Activated B cell treated with CpG ODN at 0.5 μM for 24 hours (primary cell): ENCODE measurements around the gene C12orf56. TPM values are rescaled to one million over a fixed set of nuclear protein-coding genes. Genes with fewer than 3 reads are reported as not detected.
"Not testable (repeated sequence)": the region's sequence is repeated elsewhere in the genome, so short reads cannot be mapped to it uniquely, and the experiment has no call there.

ENCODE experiments used
- ATAC-seq: fragments of 200-7000 bp; cut with Tn5 transposase; one replicate; pipeline ENCODE4 v1.10.0; 2021; ENCODE audit warnings: low read depth, mild to moderate bottlenecking, moderate library complexity
- CTCF ChIA-PET: fragments of 350-600 bp; sonication (Branson Sonifier 250); formaldehyde crosslinking; loops from one replicate; lab custom pipeline; 2021; ENCODE audit warnings: antibody characterized with exemption; lab: Charles Lee
- POLR2A ChIA-PET: fragments of 350-600 bp; sonication (Branson Sonifier 250); formaldehyde crosslinking; loops from one replicate; lab custom pipeline; 2021; ENCODE audit warnings: antibody characterized with exemption; lab: Charles Lee
- DNase-seq: peaks from one replicate; pipeline ENCODE4 v3.0.0; 2022
- H3K27ac Mint-ChIP-seq: one replicate; pipeline ENCODE4 v1.8.0; 2020; ENCODE audit warnings: mixed read lengths
- H3K27me3 Mint-ChIP-seq: one replicate; pipeline ENCODE4 v1.8.0; 2021; ENCODE audit warnings: mixed read lengths
- H3K36me3 Mint-ChIP-seq: one replicate; pipeline ENCODE4 v1.8.0; 2021; ENCODE audit warnings: low read depth, mixed read lengths
- H3K4me1 Mint-ChIP-seq: one replicate; pipeline ENCODE4 v1.8.0; 2021; ENCODE audit warnings: mixed read lengths
- H3K4me3 Mint-ChIP-seq: one replicate; pipeline ENCODE4 v1.8.0; 2020; ENCODE audit warnings: mild to moderate bottlenecking, mixed read lengths
- H3K9me3 Mint-ChIP-seq: one replicate; pipeline ENCODE4 v1.8.0; 2020; ENCODE audit warnings: mixed read lengths
- intact Hi-C: fragments of 100-400 bp; cut with micrococcal nuclease; formaldehyde crosslinking; loops from one replicate; pipeline ENCODE4 v1.15.1; 2024
- total RNA-seq: library from RNA; stranded (reverse); gene quantifications from 2 replicates; pipeline ENCODE4 v1.2.3, GENCODE V29; 2022
- TF ChIP-seq, protein P1 (sequence below): fragments of 200-600 bp; IDR thresholded peaks from one replicate; pipeline ENCODE4 v1.8.0; 2022; ENCODE audit warnings: antibody characterized with exemption, mild to moderate bottlenecking

C12orf56 gene
- total RNA-seq, 1 donor from 2014 or later = not detected

DNA sequence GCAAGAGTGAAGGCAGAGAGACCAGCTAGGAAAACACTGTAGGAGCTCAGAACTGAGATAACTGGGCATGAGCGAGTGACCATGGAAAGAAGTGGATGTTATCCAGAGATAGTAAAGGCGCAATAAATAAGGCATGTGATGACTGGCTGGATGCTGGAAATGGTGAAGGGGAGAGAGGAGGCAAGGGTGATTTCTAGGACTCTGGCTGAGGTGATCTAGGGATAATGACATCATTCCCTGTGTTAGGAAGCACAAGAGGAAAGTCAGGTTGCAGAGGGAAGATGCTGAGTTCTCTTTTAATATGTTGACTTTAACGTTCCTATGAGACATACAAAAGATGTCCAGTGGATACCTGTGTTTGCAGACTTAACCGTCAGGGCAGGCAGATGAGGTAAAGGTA is 78.7 kb downstream of the C12orf56 start:
- no peak for DNase-seq
- H3K4me1 Mint-ChIP-seq = no peaks in the 10 kb centered on the region
- ChIA-PET CTCF (no interaction called here), POLR2A (no interaction called here)
- no peak for ATAC-seq
- H3K9me3 Mint-ChIP-seq = no peaks in the 10 kb centered on the region
- H3K27ac Mint-ChIP-seq = no peak overlapping the region
- H3K36me3 Mint-ChIP-seq = no peaks in the 10 kb centered on the region
- TF ChIP-seq, protein P1, sequence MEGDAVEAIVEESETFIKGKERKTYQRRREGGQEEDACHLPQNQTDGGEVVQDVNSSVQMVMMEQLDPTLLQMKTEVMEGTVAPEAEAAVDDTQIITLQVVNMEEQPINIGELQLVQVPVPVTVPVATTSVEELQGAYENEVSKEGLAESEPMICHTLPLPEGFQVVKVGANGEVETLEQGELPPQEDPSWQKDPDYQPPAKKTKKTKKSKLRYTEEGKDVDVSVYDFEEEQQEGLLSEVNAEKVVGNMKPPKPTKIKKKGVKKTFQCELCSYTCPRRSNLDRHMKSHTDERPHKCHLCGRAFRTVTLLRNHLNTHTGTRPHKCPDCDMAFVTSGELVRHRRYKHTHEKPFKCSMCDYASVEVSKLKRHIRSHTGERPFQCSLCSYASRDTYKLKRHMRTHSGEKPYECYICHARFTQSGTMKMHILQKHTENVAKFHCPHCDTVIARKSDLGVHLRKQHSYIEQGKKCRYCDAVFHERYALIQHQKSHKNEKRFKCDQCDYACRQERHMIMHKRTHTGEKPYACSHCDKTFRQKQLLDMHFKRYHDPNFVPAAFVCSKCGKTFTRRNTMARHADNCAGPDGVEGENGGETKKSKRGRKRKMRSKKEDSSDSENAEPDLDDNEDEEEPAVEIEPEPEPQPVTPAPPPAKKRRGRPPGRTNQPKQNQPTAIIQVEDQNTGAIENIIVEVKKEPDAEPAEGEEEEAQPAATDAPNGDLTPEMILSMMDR = no peak
- no peak overlapping the region for H3K4me3 Mint-ChIP-seq
- intact Hi-C loops = no loop called here
- no peaks in the 10 kb centered on the region for H3K27me3 Mint-ChIP-seq

DNA sequence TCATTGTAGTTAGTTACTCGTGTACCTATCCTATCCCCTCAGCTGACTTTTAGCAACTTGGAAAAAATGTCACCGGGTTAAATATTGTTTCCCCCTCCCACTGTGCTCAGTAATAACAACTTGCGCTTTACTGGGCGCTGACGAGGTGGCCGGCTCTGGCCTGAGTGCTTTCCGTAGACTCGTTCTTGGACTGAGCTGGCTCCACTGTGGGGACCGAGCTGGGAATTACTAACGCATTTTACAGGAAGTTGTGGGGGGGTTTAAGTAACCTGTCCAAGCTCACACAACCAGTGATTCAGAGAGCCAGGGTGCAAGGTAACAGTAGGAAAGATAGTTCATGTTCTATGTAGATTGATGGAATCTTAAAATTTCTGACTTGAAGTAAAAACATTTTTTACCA is 86.0 kb downstream of the C12orf56 start:
- TF ChIP-seq, protein P1 = no peak
- DNase-seq = no peak
- Mint-ChIP-seq H3K4me3 (no peak overlapping the region), H3K27ac (no peak overlapping the region), H3K27me3 (no peaks in the 10 kb centered on the region), H3K36me3 (no peaks in the 10 kb centered on the region), H3K4me1 (no peaks in the 10 kb centered on the region), H3K9me3 (no peaks in the 10 kb centered on the region)
- intact Hi-C loops = no loop called here
- CTCF ChIA-PET = no interaction called here
- POLR2A ChIA-PET = no interaction called here
- ATAC-seq = no peak

DNA sequence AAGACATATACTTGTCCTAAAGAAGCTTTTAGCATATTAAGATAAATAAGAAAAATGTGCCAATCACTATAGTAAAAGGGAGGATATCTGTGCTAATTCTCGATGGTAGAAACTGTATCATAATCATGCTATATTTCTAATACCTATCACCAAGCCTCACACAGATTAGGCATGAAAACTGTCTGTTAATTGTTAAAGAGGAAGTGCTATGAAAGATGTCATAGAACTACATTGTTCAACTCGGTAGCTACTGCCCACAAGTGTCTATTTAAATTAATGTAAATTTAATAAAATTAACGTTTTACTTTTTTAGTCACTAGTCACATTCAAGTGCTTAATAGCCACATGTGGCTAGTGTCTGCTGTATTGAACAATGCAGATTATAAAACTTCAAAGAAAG is 90.9 kb downstream of the C12orf56 start:
- Mint-ChIP-seq H3K4me3 (no peak overlapping the region), H3K27me3 (no peaks in the 10 kb centered on the region), H3K9me3 (no peaks in the 10 kb centered on the region), H3K36me3 (no peaks in the 10 kb centered on the region), H3K27ac (no peak overlapping the region), H3K4me1 (no peaks in the 10 kb centered on the region)
- TF ChIP-seq, protein P1 = no peak
- ATAC-seq (no peak), DNase-seq (no peak)
- POLR2A ChIA-PET = no interaction called here
- intact Hi-C loops = no loop called here
- CTCF ChIA-PET = no interaction called here

DNA sequence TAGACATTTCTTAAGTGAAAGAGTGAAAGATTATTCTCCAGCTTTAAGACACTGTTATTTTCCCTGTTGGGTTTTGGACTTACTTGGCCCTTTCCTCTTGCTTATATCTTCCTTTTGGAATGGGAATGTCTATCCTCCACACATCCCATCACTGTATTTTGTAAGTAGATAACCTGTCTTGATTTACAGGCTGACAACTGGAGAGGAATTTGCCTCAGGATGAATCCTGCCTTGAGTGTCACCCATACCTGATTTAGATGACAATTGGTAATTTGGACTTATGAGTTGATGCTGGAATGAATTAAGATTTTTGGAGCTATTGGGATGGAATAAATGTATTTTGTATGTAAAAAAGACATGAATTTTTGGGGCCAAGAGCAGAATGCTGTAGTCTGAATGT is 94.3 kb downstream of the C12orf56 start:
- intact Hi-C loops = no loop called here
- H3K27me3 Mint-ChIP-seq = peaks cover 2% of the 10 kb centered on the region

DNA sequence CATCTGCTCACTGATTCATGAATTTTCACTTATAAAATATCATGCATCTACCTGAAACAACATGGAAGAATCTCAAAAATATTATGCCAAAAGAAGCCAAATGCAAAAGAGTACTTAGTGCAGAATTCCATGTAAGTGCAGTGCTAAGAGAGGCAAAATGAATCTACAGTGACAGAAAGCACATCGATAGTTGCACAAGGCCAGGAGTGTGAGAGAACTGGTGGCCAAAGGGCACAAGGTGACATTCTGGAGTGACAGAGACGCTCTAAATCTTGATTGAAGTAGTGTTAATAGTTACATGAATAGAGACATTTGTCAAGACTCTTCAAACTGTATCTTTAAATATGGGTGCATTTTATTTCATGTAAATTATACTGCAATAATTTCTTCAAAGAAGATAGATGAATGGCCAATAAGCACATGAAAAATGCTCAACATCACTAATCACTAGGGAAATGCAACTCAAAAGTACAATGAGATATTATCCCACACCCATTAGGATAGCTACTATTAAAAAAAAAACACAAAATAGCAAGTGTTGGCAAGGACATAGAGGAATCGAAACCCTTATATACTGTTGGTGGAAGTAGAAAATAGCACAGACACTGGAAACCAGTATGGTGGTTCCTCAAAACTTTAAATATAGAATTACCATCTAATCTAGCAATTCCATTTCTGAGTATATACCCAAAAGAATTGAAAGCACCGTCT is 96.7 kb downstream of the C12orf56 start:
- intact Hi-C loops = no loop called here
- Mint-ChIP-seq H3K27ac (no peak overlapping the region), H3K9me3 (no peaks in the 10 kb centered on the region), H3K4me3 (no peak overlapping the region), H3K4me1 (no peaks in the 10 kb centered on the region), H3K27me3 (peaks cover 2% of the 10 kb centered on the region), H3K36me3 (no peaks in the 10 kb centered on the region)
- DNase-seq (no peak), ATAC-seq (no peak)
- ChIA-PET CTCF (no interaction called here), POLR2A (no interaction called here)
- TF ChIP-seq, protein P1 = no peak

More for the DNA sequence above, 94.3 kb downstream of the C12orf56 start:
- ATAC-seq (no peak), DNase-seq (no peak)
- TF ChIP-seq, protein P1 = no peak
- no peaks in the 10 kb centered on the region for H3K36me3 Mint-ChIP-seq
- H3K9me3 Mint-ChIP-seq = no peaks in the 10 kb centered on the region
- ChIA-PET CTCF (no interaction called here), POLR2A (no interaction called here)
- no peaks in the 10 kb centered on the region for H3K4me1 Mint-ChIP-seq
- H3K27ac Mint-ChIP-seq = no peak overlapping the region
- no peak overlapping the region for H3K4me3 Mint-ChIP-seq

DNA sequence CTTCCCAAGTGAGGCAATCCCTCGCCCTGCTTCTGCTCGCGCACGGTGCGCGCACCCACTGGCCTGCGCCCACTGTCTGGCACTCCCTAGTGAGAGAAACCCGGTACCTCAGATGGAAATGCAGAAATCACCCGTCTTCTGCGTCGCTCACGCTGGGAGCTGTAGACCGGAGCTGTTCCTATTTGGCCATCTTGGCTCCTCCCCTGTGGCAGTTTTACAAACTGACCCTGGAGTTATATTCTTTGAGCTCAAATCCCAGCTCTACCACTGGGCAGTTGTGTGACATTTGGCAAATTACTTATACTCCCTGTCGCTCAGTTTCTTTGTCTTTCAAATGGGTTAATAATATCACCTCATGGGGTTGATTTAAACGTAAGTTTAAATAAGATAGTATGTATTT is 97.4 kb downstream of the C12orf56 start:
- POLR2A ChIA-PET = interaction anchor here (0.6 kb wide), 1 partner anchor 177 kb away, joined by 4 read pairs; no protein-coding TSS in a partner anchor

More for the DNA sequence above, 97.4 kb downstream of the C12orf56 start:
- ATAC-seq, H3K27ac Mint-ChIP-seq, H3K27me3 Mint-ChIP-seq, CTCF ChIA-PET, H3K9me3 Mint-ChIP-seq, H3K4me1 Mint-ChIP-seq, H3K36me3 Mint-ChIP-seq, H3K4me3 Mint-ChIP-seq, intact Hi-C loops, DNase-seq: not testable (repeated sequence)
